Cerebellar nuclear complex (tissue), 1 donor: ENCODE measurements around the gene BCAR3.

ENCODE experiments used
- DNase-seq, 2 experiments: peaks; one replicate each; lab custom pipeline; 2025; lab: John Stamatoyannopoulos, UW

BCAR3 gene

DNA sequence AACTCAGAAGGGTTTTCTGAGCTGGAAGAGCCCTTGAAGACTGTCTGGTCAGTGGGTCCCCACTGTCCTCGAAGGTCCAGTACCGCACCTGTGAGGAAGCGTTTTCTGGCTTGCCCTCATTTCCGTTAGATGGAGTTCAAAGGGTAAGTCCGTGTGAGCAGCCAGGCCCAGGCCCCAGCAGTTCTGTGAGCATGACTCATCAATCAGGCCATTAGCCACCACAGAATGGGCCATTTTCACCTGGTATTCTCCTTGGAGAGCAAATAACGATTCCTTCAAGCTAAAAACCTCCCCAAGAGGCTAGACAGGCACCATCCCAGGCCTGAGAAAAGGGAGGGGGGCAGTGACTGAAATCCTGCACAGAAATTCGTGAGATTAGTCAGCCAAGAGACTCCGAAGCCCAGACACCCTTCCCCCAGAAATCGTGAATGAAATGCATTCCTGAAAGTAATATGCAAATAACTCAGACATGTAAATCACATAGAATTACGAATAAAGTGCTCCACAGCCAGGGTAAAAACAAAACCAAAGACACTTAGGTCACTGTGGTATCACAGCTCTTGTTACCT is 66.0 kb downstream of the BCAR3 start:
- no peak for DNase-seq

DNA sequence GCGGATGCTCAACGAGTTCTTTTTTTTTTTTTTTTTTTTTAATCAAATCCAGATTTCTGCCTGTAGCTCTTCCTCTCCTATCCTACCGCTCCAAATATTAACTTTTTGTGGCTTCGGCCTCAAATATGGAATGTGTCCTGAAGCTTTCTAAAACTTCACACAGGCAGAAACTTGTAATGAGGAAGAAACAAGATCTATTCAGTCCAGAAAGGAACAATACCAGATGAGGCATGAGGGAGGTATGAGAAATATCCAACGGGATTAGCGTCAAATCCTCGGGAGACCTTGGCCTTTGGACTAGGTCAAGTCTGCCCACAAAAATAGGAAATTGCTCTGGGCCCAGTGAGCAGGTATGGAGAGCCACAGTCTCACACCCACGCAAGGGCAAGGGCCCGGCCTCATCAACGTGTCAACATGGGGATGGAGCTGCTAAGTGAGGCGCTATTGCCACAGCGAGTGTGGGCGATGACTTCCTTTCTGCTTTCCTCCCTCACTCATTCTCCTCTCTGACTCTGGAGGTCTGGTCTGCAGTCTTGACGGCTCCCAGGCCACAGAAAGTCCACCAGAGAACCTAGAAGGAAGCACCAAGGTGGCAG is 66.6 kb downstream of the BCAR3 start:
- no peak for DNase-seq

GRCh38 chr1:93614541-93614940 is 67.1 kb downstream of the BCAR3 start:
- DNase-seq = no peak

- DNase-seq = no peak
Observed at GRCh38 chr1:93613898-93614297, 67.7 kb downstream of the BCAR3 start.

- DNase-seq = no peak
Observed at GRCh38 chr1:93612510-93612909, 69.1 kb downstream of the BCAR3 start.

GRCh38 chr1:93611668-93612067 is 70.0 kb downstream of the BCAR3 start:
- no peak for DNase-seq

DNA sequence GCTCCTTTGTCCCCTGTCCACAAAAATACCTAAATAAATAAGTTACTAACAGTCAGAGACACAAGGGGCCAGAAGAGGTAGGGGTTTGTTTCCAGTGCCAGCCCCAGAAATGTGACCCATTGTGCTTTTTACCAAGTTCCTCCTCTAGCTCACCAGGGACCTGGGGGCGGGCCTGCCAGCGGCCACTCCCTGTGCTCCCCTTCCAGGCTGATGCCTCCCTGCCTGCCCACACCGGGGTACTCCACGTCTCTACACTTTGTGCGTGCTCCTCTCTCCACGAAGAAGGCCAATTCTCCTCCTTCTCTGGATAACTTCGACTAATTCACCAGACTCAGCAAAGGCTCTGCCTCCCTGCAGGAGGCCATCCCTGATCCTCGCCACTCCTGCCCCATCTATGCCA is 72.1 kb downstream of the BCAR3 start:
- DNase-seq = no peak

DNA sequence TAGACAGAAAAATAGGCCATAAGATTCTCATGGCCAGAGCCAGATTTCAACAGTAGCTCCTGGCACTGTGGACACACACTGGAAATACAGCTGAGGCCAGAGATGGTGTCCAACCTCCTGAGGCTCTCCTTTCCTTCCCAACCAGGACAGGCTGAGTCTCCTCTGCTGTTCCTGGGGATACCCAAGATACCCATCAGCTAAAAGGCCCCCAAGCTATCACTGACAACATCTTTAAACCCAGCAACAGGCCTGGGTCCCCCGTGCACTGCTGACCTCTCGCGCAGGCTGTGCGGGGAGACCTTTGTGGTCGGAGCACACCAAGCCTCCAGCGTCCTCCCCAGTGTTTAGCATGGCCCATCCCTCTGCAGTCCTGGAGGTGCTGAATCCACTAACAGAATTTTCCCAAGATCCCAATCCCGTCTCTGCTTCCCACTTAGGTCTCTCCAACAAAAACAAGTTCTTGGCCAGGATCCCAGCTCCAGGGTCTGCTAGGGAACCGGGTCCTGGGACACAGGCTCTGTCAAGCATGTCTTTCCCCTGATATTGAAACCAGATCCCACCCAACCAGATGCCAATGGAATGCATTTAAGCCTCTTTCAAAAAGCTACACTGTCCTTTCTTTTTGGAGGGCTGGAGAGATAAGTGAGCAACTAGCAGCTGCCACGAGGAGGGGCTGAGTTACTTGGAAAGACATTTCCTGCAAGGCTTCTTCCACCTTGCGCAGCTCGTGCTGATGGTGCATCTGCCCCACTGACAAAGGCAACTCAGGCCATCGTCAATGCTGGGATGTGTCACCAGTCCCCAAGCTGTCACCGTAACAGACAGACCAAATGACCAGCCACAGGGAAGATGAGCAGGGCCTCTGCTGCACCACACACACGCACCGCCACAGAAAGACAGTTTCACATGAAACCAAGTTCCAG is 73.2 kb downstream of the BCAR3 start:
- no peak for DNase-seq

DNA sequence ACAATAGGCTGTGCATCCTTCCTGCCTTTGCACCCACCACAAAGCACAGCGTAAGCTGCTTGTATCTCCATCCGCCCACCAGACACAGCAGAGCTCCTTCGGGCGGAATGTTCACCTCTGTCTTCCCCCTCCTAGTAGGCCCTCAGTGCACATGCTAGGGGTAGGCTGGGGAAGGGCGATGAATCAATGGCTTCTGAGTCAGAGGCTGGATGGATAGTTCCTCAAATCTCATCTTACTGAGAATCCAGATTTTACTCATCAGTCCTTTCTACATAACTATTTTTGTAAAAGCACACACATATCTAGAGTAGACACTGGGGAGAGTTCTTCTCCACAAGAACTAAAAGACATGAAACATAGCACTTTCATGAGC is 73.8 kb downstream of the BCAR3 start:
- no peak for DNase-seq

DNA sequence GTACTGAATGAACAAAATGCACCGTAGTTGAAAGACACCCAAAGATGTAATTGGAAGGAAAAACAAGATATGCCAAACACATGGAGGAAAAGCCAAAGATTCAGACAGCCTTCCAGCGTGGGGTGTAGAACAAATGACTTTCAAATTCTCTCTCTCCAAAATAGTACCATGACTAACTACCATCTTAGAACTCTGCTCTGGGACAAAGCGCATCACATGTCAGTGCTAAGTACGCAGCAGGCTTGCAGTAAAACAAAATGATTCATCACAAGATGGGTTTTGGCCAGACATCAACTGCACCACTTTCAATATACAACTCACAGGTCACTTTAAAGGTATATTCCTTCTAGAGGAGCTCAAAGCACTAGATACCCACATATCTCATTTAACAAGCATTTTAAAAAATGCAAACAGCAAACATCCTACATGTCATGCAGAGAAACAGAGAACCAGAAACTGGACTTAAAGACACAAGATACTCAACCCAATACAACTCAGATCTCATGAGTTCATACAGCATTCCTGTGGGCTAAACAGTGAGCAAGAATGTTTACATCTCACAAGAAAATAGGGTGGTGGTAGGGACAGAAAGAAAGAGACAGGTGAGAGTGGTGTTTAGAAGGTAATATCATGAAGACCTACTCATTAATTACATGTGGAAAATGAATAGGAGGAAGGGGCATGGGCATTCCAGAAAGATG is 75.7 kb downstream of the BCAR3 start:
- DNase-seq = no peak

DNA sequence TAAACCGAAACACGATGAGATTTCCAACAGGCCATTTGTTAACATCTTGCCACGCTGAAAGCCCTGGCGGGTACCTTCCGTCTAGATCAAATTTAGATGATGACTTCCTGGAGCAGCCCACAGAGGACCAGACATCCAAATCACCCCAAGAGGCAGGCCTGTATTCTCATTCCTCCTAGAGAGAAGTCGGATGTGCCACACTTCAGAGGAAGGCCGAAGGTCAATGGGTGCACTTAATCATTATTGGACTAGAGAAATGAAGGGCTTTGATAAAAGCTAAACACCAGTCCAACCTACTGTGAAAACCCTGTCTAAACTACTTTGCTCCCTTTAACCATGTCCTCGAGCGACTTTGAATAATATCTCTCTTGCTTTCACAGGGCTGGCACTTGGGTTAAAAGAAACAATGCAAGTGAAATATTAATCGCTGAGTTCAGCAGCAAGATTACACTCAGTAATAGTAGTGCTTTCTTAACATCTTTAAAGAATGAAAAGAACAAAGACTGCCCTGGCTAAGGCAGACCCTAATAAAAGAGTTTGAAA is 76.5 kb downstream of the BCAR3 start:
- no peak for DNase-seq

DNA sequence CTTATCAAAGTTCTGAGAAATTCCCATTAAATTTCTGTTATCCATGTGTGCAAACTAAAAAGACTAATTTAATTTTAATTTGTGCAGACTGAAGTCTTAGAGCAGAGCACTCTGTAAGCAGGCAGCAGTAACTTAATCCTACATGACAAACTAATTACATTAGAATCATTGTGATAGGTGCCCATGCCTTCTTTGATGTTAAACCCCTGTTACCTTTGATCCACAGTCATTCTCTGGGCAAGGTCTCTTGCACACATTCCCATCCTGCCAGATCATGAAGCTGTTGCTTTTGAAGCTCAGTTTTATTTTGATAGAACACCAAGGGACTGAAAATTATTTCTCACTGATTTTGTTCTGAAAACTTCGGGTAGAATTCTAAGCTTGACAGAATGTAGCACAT is 77.2 kb downstream of the BCAR3 start:
- no peak for DNase-seq

- no peak for DNase-seq
Observed at GRCh38 chr1:93603601-93604000, 78.0 kb downstream of the BCAR3 start.

GRCh38 chr1:93603106-93603505 is 78.5 kb downstream of the BCAR3 start:
- no peak for DNase-seq

- no peak for DNase-seq
Observed at GRCh38 chr1:93602101-93602500, 79.5 kb downstream of the BCAR3 start.

DNA sequence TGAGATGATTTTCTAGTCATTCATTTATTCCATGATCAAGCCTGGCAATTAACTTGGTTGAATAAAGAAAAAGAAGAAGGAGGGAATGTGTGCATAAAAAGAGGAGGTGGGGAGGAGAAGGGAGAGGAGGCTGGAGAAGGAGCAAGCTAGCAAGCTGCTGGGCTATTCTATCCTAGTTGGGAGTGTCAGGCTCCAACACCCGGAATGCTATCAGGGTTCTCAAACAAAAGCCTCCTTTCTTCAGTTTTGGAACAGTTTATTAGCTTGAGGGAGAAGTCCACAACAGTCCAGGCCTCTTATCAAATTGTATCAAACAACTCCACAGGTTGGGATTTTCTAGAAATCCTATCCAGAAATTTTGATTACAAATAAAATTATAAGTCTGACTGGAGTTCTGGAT is 80.0 kb downstream of the BCAR3 start:
- DNase-seq = no peak

- DNase-seq = no peak
Observed at GRCh38 chr1:93600663-93601062, 81.0 kb downstream of the BCAR3 start.

GRCh38 chr1:93599479-93599878 is 82.2 kb downstream of the BCAR3 start:
- no peak for DNase-seq

GRCh38 chr1:93598861-93599439 is 82.7 kb downstream of the BCAR3 start:
- no peak for DNase-seq

GRCh38 chr1:93598396-93598795 is 83.2 kb downstream of the BCAR3 start:
- DNase-seq = no peak

DNA sequence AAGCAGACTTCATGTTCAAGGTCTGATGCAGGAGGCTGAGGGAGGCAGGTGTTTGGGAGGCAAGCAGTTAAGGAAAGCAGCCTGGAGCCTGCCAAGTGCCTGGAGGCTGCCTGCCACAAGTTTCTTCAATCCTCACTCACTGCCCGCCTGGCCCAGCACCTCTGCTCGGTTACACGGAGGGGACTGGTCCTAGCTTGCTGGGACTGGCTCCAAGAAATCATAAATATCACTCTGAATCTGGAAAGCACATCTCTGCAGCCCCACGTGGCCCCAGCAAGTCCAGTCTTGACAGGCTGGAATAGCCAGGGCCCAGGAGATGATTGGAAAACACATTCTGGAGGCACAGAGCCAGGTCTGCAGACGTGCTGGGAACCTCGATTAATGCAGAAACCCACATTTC is 83.9 kb downstream of the BCAR3 start:
- DNase-seq = no peak
